Stimulated activated naive CD8-positive, alpha-beta T cell treated with anti-CD3 and anti-CD28 coated beads, Interleukin-15, Interleukin-2, amounts not matched to agents 100 U/mL and 50 U/mL, for 24 hours (primary cell): ENCODE results near the gene QRICH2.
"Not testable (repeated sequence)": the region's sequence is repeated elsewhere in the genome, so short reads cannot be mapped to it uniquely, and the experiment has no call there.

Source experiments
- ATAC-seq: fragments of 150-1000 bp; cut with Tn5 transposase; one replicate; pipeline ENCODE4 v1.10.0; 2021
- DNase-seq: peaks from one replicate; pipeline ENCODE4 v3.0.0; 2021

QRICH2 gene

DNA sequence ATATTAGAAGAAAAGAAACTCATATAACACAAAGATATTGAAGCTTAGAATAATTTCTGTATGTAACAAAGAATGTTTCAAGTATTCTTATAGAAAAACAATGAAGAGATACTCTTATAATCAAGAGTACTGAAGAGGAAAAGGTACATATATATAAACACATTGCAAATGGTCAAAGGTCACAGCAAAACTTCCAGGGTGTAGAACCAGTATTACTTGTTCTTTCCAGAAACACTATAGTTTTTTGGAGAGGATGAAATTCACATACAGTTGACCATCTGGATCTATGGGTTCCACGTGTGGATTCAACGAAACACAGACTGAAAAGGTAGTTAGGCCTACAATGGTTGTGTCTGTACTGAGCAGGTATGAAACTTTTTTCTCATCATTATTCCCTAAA lies 23.0 kb upstream of the QRICH2 start:
- DNase-seq: no peak
- ATAC-seq: no peak

DNA sequence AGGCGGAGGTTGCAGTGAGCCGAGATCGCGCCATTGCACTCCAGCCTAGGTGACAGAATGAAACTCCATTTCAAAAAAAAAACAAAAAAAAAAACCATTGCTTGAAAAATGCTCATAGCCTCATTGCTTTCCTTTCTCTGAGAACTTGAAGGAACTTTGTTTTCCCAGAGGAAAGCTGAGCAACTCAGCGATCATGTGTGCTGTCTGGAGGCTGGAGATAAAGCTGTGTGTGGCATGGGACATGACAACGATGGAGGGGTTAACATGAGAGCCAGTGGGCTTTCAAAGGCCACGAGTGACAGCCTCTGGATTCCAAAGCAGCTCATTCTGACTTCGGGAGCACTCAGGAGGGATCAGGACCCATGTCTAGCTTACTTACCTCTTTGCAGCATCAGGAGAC lies 21.6 kb upstream of the QRICH2 start:
- DNase-seq: no peak
- ATAC-seq: no peak

DNA sequence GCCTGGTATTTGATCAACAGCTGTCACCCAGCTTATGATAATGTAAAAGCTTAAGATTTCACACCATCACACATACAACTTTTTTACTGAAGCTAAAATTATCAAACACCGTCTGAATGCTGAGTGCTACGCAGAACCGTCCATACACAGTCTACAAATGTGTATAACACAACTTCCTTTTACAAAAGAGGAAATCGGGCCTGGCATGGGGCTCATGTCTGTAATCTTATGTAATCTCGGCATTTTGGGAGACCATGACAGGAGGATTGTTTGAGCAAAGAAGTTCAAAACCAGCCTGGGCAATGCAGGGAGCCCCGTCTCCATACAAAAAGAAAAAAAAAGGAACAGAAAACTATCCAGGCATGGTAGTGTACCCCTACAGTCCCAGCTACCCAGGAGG lies 19.6 kb upstream of the QRICH2 start:
- DNase-seq: no peak
- ATAC-seq: no peak

DNA sequence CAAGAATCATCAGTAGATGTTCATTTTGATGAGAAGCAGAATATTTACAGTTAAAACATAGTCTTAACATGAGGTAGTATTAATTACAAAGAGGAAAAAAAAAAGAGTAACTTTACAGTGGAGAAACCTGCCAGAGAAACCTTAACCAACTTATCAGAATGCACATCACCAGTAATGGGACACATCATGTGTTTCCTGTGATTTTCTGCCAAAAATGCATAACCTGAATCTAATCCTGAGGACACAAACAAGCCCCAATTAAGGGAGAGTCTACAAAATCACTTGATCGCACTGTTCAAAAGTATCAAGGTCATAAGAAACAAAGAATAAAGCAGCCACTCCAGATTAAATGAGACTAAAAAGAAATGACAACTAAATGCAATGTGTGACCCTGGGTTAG lies 18.2 kb upstream of the QRICH2 start:
- ATAC-seq (no peak), DNase-seq (no peak)

DNA sequence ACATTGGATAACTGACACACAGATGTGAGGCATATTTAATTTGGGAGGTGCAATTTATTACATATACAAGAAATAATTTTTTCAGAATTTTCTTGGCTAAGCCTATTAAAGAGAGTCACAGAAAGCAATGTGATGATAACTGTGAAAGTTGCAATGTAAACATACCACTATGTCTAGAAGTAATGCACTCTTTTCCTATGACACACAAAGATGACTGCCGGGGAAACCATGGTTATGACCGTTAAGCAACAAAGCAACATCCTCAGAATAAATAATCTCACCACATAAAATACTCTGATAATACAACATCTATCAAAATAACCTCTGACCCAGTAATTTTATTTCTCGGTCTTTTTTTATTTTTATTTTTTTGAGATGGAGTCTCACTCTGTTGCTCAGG lies 10.5 kb upstream of the QRICH2 start:
- ATAC-seq: no peak
- DNase-seq: no peak

DNA sequence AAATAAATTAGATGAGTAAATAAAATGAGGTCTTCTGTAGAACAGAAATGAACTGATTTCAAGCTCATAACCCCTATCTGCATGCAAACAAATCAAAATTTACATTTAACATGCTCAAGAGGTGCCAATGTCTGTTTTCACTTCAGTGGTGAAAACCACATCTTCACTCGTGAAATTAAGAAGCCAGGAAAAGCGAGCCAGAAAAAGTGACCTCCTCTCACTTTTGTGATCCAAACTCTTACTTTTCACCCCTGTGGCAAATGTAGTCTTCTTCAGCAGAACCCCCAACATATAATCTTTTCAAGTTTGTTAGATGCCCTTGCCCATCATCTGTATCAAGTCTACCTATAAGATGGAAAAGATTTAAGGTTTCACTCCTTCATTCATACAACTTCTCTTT lies 9.5 kb upstream of the QRICH2 start:
- ATAC-seq: no peak

DNA sequence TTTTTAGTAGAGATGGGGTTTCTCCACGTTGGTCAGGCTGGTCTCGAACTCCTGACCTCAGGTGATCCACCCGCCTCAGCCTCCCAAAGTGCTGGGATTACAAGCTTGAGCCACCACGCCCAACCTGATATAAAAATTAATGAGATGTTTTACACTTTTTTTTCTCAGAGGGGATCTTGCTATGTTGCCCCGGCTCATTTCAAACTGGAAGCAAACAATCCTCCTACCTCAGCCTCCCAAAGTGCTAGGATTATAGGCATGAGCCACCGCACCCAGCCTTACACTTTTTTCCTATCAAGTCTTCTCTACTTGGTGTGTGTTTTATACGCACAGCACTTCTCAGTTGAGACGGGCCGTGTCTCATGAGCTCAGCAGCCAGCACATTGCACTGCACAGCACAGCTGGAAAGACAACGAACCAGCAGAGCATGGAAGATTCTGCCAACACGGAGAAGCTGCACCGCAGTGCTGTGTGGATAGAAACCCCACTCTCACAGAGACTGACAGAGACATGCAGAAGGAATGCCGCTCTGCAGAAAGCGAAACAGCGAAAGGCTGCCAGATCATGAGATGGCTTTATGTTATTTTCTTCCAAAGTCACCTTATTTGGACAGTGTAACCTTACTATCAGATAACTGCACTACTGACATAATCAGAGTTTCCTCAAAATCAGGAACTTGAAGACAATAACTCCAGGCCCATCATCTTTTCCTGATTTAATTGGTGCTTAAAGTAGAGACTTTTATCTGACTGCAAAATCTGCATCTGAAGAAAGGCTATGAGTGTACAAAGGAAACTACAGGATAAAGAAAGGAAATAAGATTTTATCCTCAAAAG lies 6.5 kb upstream of the QRICH2 start:
- no peak for DNase-seq
- no peak for ATAC-seq

More for the DNA sequence above, 9.5 kb upstream of the QRICH2 start:
- DNase-seq: no peak

DNA sequence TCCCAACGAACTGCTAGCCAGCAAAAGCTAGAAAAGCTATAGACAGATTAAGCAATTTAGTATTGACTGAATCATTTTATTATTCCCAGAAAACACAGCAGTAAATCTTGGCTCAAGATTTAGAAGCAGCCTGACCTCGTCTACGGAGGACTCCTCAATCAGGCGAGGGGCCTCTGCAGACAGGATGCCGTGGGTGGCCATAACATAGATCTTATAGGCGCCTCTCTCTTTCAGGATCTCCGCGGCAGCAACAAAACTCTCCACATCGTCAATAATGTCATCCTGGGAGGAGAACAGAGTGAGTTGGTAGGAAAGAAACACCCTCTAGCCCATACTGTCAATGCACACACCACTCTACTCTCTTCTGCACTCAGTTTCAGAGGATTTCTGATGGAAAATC lies 4.7 kb upstream of the QRICH2 start:
- DNase-seq (no peak), ATAC-seq (no peak)

DNA sequence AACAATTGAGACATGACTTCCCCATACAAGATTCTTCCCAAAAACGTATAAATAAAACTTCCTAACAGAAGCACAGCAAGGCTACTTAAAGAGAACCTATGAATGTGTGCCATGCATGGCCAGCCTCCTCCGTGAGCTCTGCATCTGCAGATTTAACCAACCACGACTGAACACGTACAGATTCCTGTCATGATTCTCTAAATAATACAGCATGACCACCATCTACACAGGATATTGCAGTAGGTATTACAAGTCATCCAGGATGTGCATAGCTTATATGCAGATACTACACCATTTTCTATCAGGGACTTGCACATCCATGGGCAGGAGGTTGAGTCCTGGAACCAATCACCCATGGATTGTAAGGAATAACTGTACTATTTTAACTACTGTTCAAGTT lies 1.4 kb upstream of the QRICH2 start:
- ATAC-seq (no peak), DNase-seq (no peak)

DNA sequence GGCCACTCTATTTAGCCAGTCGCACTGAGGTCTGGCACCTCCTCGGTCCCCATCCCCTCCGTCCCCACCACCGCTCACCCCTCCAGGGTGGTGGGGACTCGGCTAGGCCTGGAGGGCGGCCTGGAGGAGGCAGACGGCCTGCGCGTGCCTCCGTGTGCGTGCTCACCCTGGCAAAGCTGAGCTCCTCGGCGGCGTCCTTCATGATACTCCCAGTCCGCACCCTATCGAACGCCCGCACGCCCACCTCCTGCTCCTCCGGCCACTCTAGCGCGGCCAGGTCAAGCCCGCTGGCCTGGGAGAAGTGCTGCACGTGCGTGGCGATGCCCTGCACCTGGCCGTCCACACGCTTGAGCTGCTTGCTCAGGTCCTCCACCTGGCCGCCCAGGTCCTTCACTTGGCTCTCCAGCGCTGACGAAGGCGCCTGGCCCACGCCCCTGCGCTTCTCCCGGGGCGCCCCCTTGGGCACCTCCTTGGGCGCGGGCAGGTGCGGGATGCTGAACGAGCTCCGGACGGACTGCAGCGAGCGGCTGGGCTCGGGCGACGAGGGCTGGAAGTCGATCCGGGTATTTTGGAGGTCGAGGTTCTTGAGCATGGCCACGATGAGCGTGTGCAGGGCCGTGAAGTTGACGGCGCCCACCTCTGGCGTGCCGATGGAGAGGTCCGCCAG lies 644 bp downstream of the QRICH2 start:
- ATAC-seq (no peak), DNase-seq (no peak)

DNA sequence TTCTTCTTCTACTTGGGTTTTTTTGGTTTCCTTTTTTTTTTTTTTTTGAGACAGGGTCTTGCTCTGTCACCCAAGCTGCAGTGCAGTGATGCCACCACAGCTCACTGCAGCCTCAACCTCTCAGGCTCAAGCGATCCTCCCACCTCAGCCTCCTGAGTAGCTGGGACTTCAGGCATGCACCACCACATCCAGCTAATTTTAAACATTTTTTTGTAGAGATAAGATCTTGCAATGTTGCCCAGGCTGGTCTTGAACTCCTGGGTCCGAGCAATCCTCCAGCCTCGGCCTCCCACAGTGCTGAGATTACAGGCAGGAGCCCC lies 3.0 kb downstream of the QRICH2 start:
- not testable (repeated sequence) for ATAC-seq, DNase-seq

DNA sequence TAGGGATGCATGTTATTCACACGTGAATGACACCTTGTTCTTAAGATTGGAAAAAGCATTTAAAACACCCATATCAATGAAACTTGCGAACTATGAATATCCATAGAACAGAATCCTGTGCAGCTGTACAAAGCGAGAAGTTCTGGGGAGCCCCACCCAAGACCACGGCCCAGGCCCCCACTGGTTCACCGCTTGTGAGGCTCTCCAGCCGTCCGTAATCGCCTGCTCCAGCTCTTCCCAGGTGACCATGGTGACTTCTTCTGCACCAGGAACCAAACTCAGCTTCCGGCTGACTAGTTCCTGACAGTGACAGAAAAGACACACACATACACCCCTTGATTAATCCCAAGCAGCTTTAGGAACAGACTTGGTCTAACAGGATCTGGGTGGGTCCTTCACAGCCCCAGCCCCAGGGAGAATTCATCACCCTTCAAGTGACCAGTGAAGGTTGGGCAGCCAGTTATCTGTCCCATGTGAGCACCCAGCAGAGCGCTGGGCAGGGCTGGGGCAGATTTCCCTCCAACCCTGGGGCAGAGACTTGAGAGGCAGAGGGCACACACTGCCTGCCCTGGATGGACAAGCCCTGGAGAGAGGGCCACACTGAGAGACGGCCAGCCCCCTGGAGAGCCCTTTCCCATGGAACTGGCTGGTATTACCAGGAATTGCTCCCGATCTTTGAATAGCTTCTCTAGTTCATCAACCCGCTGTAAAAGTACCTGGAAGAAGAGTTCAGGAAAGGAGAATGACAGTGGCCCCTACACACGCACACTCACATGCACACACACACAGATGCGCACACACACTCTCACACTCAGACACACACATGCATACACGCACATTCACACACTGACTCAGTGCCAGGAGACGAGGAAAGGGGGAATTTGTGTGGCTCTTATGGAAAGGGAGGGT lies 3.6 kb downstream of the QRICH2 start:
- ATAC-seq (no peak), DNase-seq (no peak)

DNA sequence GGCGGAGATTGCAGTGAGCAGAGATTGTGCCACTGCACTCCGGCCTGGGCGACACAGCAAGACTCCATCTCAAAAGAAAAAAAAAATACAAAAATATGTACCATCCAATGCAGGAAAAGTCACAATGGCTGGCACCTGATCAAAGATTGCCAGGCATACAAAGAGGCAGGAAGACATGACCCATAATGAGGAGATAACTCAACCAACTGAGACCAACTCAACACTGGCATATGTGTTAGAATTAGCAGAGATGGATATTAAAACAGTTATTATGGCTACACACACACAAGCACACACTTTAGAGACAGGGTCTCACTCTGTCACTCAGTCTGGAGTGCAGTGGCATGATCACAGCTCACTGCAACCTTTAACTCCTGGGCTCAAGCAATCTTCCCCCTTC lies 10.6 kb downstream of the QRICH2 start:
- DNase-seq (no peak), ATAC-seq (no peak)

DNA sequence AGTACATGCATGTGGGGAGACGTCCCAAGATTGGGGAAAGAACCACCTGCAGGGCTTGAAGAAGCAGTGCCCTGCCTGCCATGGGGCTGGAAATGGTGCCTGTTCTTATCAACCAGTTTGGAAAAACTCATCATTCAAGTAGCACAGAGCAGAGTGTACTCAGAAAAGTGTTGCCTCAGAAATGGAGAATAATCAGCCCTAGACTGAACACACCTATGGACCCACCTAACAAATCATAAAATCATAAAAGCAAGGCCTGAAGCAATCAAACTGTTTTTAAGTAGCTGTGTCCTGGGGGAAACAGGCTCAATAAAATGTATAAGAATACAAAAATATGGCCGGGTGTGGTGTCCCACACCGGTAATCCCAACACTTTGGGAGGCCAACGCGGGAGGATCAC lies 11.2 kb downstream of the QRICH2 start:
- DNase-seq (no peak), ATAC-seq (no peak)

DNA sequence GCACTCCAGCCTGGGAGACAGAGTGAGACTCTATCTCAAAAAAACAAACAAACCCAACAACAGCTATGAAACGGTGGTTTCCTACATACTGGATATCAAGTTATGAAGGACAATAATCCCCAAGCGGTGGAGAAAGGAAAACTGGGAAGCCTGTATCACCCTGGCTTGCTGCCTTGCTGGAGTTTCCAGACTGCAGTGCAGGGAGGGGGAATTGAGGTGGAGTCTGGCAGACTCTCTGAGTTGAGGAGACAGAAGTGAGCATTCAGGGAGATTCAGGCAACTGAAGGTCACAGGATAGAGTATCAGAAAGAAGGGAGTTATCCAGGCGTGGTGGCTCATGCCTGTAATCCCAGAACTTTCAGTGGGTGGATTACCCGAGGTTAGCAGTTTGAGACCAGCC lies 11.9 kb downstream of the QRICH2 start:
- ATAC-seq (no peak), DNase-seq (no peak)

DNA sequence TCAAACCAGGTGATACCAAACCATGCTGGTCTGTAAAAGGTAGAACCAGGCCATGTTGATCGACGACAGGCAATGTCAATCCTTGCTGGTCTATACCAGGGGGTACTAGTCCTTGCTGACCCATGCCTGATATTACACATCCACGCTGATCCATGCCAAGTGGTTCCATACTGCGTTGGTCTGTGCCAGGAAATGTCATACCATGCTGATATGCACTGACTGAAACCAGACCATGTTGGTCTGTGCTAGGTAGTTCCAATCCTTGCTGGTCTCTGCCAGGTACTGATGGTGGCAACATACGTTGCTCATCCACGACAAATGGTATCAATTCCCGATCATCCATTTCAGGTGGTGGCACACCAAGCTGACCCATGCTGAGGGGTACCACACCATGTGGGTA lies 15.0 kb downstream of the QRICH2 start:
- DNase-seq: no peak

DNA sequence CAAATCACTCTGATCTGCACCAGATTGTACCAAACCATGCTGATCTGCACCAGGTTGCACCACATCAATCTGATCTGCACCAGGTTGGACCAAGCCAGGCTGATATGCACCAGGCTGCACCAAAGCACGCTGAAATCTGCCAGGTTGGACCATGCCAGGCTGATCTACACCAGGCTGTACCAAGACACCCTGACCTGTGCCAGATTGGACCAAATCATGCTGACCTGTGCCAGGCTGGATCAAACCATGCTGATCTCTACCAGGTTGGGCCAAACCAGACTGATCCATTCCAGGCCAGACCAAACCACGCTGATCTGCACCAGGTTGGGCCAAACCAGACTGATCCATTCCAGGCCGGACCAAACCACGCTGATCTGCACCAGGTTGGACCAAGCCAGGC lies 15.5 kb downstream of the QRICH2 start:
- no peak for DNase-seq
- no peak for ATAC-seq

More for the DNA sequence above, 15.0 kb downstream of the QRICH2 start:
- no peak for ATAC-seq

DNA sequence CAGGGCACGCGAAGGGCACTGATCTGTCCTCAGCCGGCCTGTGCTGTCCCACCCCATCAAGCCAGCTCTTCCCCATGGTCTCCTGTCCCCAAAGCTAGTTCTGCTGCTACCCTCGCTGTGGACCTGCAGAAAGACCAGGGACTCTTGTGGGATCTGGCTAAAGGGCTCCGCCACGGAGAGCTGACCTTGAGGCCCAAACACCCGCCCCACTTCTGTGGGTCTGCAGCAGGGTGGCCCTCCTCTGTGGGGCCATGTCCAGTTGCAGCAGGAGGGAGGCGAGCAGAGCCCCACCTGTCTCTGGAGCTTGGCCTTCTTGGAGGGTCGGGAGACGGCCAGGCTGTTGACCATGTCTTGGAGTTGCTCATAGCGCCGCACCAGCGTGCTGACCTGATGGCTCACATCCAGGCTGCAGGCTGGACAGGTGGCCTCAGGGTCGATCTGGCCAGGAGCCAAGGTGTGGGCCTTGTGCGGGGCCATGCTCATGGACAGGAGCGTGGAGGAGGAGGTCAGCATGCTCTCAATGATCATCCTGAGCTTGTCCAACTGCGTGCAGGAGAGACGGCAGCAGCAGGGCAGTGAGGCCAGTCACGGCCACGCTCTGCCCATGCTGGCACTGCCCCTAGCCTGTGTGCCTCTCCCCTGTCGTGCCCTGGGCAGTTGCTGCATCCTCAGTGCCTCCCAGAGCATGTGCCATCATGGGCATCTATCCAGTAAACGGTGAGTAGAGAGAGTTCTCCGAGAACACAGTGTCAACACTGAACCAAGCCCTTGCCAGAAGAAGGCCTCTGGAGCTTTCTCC lies 26.3 kb downstream of the QRICH2 start:
- no peak for DNase-seq

DNA sequence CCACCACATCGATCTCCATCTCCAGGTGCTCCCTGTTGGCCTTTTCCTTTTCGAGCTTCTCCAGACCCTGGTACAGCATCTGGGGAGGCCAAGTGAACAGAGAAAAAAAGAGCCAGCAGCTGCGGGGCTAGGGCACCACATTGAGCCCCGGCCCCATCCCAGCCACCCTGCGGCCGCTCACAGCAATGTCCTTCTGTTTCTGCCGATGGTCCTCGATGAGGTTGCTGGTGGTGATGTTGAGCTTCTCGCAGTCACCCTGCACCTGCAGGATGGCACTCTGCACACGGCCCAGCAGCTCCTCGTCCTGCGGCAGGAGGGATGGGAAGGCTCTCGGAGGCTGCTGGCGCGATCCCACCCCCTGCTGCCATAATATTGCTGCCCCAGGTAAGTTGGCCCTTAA lies 27.4 kb downstream of the QRICH2 start:
- no peak for ATAC-seq
- no peak for DNase-seq

More for the DNA sequence above, 26.3 kb downstream of the QRICH2 start:
- ATAC-seq: no peak

DNA sequence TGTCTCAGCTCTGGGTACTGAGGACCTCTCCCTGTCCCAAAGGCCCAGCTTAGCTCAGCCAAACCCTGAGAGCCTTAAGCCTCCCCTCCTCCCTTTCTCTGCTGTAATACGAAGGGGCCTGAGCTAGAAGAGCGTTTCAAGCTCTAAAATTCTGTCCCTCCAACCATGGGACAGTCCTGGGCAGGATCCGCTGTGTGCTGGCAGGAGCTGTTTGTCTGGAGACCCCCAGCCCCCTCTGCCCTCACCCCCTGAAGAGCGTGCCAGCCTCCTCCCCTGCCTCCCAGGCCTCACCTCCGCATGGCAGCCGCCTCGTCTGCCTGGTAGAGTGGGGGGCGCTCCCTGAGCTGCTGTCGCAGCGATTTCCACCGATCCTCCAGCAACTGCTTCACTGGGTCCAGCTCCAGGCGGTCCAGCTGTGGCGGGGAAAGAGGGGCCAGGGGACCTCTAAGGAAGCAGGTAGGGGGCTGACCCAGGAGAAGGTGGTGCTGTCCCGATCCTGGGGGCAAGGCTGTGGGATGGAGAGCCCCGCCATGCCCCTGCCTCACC lies 28.3 kb downstream of the QRICH2 start:
- ATAC-seq (no peak), DNase-seq (no peak)

DNA sequence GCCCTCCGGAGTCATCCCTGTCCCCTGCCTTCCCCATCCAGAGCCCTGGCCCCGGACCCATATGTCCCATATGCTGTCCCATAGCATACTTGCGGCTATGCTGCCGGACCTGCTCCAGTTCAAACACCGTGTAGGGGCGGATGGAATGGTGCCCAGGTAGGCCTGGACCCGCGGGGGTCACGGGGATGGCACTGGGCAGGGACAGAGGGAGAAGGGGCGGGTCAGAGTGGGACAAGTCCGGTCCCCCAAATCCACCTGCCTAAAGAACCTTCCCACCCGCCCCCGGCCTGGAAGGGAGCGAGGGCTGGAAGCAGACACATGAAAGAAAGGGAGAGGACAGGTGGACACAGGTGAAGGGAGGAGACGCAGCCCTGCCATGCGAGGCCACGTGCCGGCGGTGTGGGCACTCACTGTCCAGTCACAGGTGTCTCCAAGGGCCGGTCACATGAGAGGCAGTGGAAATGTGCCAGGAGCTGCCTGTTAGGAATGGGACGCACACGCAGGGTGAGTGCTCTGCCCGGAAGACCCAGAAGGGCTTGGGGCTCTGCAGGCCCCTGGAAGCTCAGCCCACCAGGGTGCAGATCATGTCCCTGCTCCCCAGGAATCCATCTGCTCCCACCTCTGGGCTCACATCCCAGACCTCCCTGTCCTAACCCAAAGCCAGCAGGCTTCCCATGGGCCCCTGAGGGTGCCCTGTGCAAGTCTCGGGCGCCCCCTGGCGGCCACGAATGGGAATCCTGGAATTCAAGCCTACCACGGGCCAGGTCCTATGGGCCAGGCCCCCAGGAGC lies 28.9 kb downstream of the QRICH2 start:
- peak; percentile 80 for ATAC-seq

More for the DNA sequence above, 28.9 kb downstream of the QRICH2 start:
- peak; percentile 90 for DNase-seq
